NCI-H2107 treated with DMSO at 0.1 percent for 48 hours (cell line): Measurements from ENCODE around the gene GPR22.

Experiments used
- DNase-seq: peaks from one replicate; lab custom pipeline; 2025; ENCODE audit not compliant: unreplicated experiment; lab: John Stamatoyannopoulos, UW

Gene GPR22

DNA sequence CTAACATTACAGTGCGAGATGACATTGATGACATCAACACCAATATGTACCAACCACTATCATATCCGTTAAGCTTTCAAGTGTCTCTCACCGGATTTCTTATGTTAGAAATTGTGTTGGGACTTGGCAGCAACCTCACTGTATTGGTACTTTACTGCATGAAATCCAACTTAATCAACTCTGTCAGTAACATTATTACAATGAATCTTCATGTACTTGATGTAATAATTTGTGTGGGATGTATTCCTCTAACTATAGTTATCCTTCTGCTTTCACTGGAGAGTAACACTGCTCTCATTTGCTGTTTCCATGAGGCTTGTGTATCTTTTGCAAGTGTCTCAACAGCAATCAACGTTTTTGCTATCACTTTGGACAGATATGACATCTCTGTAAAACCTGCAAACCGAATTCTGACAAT, 4.3 kb downstream of the GPR22 start:
- no peak for DNase-seq

DNA sequence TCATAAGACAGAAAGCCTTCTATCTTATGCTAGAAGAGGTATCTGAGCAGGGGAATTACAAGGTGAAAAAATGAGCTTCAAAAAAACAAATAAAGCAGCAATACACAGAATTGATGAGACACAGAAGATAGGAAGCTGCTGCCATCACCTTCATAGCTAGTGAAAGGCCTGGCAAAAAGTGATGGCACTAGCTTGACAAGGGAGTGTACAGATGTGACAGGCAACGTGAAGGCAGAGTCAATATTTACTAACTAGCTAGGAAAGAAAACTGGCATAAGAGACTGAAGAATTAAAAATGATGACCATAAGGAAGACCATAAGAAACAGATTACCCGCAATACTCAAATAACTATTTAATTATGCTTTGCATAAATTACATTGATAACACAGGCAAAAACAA, 9.4 kb downstream of the GPR22 start:
- DNase-seq = no peak

DNA sequence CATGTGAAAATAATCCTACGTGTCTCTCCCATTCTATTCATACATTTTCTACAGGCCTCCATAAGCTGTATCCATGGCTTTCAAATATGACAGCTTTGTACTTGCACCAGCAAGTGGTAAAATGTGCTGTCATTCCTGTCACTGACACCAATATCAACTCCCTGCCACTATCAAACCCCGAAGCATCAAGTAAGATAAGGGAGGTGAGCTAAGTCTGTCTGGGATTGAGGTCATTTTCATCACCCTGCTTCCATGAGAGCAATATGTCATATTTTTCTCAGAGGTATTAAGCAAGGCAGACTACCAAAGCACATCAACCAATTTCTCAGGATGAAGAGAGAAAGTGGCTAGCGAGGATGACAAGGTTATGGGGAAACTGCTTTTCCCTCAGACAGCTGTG, 11.1 kb downstream of the GPR22 start:
- no peak for DNase-seq

DNA sequence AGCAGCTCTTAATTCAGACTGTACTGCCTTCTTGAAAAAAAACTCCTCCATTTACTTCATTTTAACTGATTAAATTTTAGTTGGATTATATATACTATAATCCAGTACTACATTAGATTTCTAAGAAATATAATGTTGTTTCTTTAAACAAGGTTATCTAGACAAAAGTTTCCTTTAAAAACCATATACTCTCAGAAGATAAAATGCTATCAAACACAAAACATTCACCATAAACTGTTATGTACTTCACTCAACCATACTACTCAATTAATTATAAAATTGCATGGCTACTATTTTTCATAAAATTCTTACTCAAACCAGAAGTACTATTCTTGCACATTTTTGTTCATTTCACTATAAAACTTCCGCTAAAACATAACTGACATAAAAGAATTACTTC, 12.7 kb downstream of the GPR22 start:
- DNase-seq = no peak

DNA sequence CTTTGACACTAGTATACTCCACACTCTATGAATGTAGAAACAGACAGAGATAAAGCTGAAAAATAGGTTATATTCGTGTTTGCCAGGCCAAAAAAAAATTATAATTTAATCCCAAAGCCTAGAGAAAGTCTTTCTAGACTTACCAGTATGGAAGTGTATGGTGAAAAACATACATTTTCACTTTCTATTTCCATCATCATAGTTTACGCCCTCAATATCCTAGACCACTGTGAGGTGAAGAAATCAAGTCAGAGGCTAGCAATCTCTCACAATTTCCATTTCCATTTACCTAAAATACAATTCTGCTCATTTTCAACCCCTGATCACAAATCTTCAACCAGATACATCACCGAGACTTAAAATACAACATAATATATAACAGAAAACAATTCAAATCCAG, 16.2 kb downstream of the GPR22 start:
- no peak for DNase-seq

DNA sequence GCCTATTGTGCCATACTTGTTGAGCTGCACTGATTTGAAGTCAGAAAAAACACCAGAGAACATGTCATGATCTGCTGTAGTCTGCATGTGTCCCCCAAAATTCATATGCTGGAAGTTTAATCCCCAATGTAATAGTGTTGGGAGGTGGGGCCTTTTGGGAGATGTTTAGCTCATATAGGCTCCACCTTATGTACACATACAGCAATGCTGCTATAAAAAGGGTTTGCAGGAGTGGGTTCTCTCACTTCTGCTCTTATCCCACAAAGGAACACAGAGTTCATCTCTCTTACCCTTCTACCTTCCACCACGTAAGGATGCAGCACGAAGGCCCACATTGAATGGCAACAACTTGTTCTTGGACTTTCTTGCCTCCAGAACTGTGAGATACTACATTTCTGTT, 23.0 kb downstream of the GPR22 start:
- DNase-seq = no peak

DNA sequence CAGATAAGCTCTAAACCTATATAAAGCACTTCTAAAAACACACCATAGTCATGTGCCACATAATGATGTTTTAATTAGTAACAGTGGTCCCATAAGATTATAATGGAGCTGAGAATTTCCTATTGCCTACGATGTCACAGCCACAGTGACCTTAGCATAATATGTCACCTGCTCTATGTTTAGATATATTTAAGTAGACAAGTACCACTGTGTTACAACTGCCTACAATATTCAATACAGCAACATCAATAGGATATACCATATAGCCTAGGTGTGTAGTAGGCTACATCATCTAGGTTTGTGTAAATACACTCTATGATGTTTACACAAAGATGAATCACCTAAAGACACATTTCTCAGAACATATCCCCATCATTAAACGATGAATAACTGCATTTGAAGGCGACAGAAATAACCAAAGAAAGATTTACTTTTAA, 24.5 kb downstream of the GPR22 start:
- no peak for DNase-seq

DNA sequence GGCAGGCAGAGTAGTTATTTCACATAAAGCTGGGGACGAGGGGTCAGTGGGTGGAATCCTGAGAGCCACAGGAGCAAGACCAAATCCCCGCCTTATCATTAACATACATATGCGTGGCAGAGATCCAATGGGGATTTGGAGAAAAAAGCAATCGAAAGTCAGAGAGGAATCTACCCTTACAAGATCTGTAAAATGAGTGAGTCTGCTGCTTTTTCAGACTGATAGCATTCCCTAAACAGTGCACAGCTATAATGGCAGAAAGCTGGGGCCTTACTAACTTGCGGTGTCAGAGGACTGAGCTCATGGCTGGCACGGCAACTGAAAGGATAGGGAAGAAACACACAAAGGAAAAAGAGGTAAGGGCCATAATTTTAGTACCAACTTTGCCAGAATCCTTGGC, 25.0 kb downstream of the GPR22 start:
- no peak for DNase-seq

DNA sequence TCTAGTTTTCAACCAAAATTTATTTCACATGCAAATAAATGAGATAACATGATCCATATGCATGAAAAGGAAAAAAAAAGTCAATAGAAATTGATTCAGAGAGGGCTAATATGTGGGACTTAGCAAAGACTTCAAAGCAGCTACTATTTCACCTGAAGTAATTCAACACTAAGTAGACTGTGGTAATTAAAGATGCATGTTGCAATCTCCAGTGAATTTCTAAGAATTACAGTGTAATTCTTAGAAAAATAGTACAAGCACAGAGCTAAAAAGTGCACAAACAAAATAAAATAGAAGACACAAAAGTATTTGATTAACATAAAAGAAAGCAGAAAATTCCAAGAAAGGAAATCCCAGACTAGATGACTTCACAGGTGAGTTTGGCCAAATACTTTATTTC, 25.7 kb downstream of the GPR22 start:
- no peak for DNase-seq

DNA sequence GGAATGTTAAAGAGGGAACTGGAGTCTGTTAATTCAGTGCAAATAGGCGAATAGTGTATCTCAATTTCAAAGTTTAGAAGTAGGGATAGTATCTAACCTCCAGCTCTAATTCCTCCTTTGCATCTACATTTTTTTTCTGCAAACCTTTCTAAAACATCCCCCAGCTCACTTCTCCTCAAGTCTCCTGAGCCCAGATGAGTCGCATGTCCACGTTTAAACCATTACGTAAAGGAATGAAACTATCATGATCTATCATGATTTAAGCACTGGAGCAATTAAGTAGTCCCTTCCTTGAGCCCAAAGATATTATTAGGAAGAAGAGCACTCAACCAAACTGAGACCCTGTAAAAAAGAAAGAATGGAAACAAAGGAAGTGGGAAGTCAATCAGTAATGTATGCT, 29.9 kb downstream of the GPR22 start:
- no peak for DNase-seq

DNA sequence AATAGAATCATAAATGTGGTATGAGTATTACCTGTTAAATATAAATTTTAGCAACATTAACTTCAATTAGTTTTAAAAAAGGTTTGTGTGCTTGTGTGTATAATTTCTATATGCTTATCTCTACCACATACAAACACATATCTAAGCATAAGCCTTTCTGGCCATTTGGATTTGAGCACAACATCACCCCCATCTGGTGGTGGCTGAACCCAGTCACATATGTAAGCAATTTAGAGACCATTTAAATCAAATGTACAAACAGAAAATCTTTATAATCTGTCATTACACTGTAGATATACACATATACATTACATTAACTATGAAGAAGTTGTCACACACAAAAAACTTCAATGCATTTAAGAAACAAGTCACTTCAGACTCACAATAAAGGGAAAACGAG, 31.7 kb downstream of the GPR22 start:
- DNase-seq = no peak

DNA sequence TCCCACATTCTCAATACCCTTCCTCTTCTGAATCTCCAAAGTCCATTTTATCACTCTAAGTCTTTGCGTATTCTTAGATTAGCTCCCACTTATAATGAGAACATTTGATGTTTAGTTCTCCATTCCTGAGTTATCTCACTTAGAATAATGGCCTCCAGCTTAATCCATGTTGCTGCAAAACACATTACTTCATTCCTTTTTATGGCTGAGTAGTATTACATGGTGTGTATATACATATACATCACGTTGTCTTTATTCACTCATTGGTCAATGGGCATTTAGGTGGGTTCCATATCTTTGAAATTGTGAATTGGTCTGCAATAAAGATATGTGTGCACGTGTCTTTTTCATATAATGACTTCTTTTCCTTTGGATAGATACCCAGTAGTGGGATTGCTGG, 32.3 kb downstream of the GPR22 start:
- no peak for DNase-seq

DNA sequence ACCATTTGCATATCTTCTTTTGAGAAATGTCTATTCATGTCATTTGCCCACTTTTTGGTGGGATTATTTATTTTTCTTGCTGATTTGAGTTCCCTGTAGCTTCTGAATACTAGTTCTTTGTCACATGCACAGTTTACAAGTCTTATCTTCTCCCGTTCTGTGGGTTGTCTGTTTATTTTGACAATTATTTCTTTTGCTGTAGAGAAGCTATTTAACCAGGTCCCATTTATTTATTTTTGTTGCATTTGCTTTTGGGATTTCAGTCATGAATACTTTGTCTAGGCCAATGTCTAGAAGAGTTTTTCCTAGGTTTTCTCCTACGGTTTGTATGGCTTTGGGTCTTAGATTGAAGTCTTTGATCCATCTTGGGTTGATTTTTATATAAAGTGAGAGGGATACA, 32.9 kb downstream of the GPR22 start:
- DNase-seq = no peak

DNA sequence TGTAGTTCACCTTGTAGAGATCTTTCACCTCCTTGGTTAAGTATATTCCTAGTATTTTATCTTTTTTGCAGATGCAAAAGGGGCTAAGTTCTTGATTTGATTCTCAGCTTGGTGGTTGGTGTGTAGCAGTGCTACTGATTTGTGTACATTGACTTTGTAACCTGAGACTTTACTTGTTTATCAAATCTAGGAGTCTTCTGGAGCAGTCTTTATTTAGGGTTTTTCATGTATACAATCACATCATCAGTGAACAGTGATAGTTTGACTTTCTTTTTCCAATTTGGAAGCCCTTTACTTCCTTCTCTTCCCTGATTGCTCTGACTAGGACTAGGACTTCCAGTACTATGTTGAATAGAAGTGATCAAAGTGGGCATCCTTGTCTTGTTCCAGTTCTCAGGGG, 33.8 kb downstream of the GPR22 start:
- DNase-seq = no peak

DNA sequence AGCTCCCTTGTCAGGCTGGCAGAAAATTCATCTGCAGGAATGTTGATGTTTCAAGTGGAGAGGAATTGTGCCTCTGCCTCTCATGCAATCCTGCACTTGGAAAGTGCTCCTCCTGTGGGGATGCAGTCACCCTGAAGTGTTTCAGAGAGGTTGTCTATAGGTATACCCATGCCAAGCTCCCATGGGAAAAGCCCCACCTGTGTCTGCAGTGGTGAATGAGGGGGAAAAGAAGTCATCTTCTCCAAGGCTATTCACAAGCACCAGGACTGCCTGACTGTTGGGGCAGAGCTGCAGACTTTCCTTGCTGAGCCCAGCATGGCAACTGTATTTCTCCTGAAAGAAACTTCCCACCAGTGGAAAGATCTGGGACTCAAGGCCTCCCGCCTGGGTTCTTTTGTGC, 35.5 kb downstream of the GPR22 start:
- DNase-seq = no peak

DNA sequence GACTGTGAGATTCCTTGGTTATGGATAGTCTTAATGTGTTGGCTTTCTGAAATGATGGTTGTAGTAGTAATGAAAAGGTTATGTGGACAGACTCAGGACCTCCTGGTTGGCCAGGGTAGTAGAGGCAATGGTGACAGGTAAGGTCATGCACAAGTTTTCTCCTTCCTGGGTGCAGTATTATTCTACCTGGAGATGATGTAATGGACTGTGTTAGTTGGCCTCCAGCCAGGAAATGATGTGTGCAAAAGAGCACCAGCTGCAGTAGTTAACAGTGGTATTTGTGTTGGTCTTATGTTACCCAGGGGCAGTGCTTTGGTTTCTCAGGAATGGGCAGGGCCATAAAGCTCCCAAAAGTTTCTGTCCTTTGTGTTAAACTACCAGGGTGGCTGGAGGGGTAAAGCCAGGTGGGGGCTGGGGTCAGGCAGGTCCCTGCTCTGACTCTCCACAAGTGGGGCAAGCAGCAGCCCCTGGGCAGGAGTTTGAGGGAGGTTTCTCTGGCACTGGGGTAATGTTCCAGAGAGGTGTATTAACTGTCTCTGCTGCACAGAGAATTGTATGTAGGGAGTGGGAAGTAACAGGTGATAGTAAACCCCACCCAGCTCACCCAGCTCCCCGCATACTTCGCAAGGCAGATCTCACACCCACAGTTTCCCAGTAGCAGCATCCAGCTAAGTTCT, 36.3 kb downstream of the GPR22 start:
- peak; percentile 93 for DNase-seq

DNA sequence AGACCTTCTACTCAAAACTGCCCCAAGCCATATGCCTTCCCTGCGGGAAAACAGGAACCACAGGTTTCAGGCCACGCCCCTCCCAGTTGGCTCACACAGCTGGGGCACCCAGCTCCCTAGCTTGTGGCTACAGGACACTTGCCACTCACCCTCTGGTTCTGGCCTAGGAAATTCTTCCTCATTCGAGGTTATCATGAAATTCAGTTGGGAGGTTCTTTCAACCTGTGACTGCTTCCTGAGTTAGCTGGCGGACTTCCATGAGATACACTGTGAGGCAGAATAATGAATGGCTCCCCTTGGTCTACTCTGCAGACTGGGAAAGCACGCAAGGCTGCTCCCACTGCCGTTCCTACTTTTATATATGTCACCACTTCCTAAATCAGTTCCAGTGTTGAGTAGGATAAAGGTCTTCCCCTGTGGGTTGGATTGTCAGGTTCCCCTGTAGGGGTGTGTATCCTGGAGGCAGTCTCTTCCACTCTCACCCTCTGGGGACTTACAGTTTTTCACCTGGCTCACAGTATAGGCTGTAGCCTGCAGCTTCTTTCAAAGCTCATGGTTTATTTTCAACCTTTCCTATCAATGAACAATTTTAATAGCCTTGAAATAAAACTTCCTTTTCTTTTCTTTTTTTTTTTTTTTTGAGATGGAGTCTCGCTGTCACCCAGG, 37.0 kb downstream of the GPR22 start:
- DNase-seq = peak; percentile 55
